ENCODE data around the gene RAB7A. TPM values are rescaled to one million over a fixed set of nuclear protein-coding genes. Genes with fewer than 3 reads are reported as not detected.
"Not testable (repeated sequence)": the region's sequence is repeated elsewhere in the genome, so short reads cannot be mapped to it uniquely, and the experiment has no call there.

Gene RAB7A
- total and polyA plus RNA-seq, 7 donors: 206 to 410 (median 316) TPM

DNA sequence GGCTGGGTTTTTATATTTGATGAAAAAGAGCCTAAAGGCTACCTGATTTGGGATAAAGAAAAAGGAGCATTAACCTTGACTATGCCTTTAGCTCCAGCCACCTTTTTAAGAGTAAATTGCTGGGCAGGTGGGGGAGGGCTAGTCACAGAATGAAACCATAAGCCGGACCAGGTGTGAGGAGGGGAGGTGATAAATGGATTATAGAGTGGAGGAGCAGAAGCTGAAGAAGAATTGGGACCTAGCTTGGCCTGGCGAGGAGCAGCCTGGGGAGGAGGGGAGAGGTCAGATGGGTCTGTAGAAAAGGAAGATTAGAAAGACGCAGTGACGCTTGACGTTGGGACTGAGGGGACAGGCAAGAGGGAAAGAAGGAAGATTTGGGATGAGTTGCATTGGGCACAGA is 107.0 kb downstream of the RAB7A start:
- DNase-seq; H3K9me3 ChIP-seq; ATAC-seq; intact Hi-C loops (cut with DNase I); H3K4me1 ChIP-seq; H3K36me3 ChIP-seq (ENCODE audit: insufficient read depth in 1 of 2, low read depth in 1 of 2); H3K27me3 ChIP-seq (ENCODE audit: insufficient read depth in 3 of 3, low read length in 2 of 3); H3K27ac ChIP-seq; H3K4me3 ChIP-seq: not testable (repeated sequence)
- WGBS, 3 donors: 90 to 92% (median 91%) methylated on average over 5 of the region's 5 CpGs

DNA sequence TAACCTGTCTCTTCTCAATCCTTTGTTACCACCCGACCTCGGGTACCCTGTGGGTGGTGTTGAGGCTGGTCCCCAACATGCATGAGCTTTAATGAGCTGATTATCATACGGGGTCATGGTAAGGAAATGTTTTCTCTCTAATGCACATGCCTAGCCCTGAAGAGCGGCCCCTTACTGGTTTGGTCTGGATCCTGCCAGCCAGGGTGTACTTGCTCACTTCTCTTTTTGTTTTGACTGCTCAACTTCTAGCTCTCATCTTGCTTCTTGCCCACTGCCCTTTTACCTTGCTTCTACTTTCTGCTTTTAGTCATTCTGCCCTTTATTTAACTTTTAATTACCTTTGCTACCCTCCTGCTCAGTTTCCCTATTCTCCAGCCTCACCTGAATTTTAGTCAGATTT is 109.1 kb downstream of the RAB7A start:
- intact Hi-C loops (cut with DNase I): no loop called here

DNA sequence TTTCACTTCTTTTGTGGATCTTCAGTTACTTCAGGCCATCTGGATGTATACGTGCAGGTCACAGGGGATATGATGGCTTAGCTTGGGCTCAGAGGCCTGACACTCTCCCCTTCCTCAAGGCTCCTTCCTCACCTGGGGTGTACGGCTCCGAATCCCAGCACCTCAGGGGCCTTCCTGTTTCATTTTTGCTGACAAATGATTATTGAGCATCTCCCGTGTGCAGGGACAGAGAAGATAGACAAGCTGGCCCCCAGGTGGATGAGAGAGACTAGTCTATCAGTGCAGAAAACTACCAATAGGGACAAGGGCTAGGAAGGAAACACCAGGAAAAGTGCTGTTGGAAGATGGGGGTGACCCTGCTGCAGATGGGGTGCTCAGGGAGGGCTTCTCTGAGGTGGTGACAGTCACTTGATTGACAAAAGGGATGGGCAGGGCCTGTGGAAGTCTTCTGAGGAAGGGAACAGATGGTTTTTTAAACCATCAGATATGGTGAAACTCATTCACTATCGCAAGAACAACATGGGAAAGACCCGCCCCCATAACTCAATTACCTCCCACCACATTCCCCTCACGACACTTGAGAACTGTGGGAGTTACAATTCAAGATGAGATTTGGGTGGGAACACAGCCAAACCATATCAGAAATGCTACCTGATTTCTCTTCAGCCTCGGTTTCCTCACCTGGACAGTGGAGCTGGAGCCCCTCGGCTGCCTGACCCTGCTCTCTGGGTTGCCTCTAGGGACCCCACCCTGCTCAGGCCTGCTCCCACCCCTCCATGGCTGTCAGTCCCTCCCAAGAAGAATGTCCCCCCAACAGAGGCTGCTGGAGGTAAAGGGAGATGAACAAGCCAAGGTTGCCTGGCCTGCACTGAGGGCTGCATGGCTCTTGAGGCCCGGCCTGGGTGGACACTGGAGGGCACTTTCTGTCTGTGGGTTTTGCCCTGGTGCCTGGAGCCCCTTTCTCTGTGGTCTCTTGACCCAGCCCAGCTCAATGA is 116.2 kb downstream of the RAB7A start:
- Histone ChIP-seq H3K27ac (no peak overlapping the region), H3K4me1 (peaks cover 12% of the 10 kb centered on the region), H3K36me3 (ENCODE audit: insufficient read depth in 1 of 2, low read depth in 1 of 2) (no peaks in the 10 kb centered on the region), H3K27me3 (ENCODE audit: insufficient read depth in 3 of 3, low read length in 2 of 3) (no peaks in the 10 kb centered on the region), H3K4me3 (no peak overlapping the region), H3K9me3 (no peaks in the 10 kb centered on the region)
- DNase-seq (no peak), ATAC-seq (no peak)
- TF ChIP-seq, protein P1, sequence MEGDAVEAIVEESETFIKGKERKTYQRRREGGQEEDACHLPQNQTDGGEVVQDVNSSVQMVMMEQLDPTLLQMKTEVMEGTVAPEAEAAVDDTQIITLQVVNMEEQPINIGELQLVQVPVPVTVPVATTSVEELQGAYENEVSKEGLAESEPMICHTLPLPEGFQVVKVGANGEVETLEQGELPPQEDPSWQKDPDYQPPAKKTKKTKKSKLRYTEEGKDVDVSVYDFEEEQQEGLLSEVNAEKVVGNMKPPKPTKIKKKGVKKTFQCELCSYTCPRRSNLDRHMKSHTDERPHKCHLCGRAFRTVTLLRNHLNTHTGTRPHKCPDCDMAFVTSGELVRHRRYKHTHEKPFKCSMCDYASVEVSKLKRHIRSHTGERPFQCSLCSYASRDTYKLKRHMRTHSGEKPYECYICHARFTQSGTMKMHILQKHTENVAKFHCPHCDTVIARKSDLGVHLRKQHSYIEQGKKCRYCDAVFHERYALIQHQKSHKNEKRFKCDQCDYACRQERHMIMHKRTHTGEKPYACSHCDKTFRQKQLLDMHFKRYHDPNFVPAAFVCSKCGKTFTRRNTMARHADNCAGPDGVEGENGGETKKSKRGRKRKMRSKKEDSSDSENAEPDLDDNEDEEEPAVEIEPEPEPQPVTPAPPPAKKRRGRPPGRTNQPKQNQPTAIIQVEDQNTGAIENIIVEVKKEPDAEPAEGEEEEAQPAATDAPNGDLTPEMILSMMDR (IDR thresholded peaks at IDR 0.05): no peak
- intact Hi-C loops (cut with DNase I): no loop called here
- 84 to 90% (median 86%) methylated on average over 10 of the region's 10 CpGs for WGBS, 3 donors

More for the DNA sequence above, 109.1 kb downstream of the RAB7A start:
- no peaks in the 10 kb centered on the region for H3K36me3 ChIP-seq (ENCODE audit: insufficient read depth in 1 of 2, low read depth in 1 of 2)
- H3K27me3 ChIP-seq (ENCODE audit: insufficient read depth in 3 of 3, low read length in 2 of 3): no peaks in the 10 kb centered on the region
- WGBS, 3 donors: 85 to 89% (median 86%) methylated on average over 4 of the region's 4 CpGs
- no peaks in the 10 kb centered on the region for H3K4me1 ChIP-seq
- H3K9me3 ChIP-seq: no peaks in the 10 kb centered on the region
- DNase-seq (no peak), ATAC-seq (no peak)
- no peak overlapping the region for H3K4me3 ChIP-seq
- H3K27ac ChIP-seq: no peak overlapping the region
- TF ChIP-seq, protein P1 (IDR thresholded peaks at IDR 0.05): no peak

DNA sequence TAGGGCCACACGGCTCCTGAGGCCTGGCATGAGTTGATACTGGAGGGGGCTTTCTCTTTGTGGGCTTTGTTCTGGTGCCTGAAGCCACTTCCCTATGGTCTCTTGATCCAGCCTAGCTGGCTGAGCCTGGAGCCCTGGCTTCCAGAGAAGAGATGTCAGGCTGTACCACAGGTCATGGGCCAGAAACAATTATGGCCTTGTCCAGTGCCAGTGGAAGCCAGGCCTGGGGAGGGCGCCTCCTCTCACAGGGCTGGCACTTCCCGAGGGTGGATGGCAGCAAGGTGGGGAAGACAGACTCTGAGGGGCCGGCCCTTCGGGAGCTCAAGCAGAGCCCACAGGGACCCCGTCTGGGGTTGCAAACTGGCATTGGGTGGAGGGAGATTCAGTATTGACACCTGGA is 118.5 kb downstream of the RAB7A start:
- Histone ChIP-seq H3K9me3 (no peaks in the 10 kb centered on the region), H3K4me3 (no peak overlapping the region), H3K4me1 (peaks cover 12% of the 10 kb centered on the region), H3K36me3 (ENCODE audit: insufficient read depth in 1 of 2, low read depth in 1 of 2) (no peaks in the 10 kb centered on the region), H3K27ac (no peak overlapping the region), H3K27me3 (ENCODE audit: insufficient read depth in 3 of 3, low read length in 2 of 3) (no peaks in the 10 kb centered on the region)
- ATAC-seq (no peak), DNase-seq (no peak)
- TF ChIP-seq, protein P1 (IDR thresholded peaks at IDR 0.05): no peak
- intact Hi-C loops (cut with DNase I): no loop called here
- WGBS, 3 donors: 82 to 89% (median 88%) methylated on average over 6 of the region's 6 CpGs

DNA sequence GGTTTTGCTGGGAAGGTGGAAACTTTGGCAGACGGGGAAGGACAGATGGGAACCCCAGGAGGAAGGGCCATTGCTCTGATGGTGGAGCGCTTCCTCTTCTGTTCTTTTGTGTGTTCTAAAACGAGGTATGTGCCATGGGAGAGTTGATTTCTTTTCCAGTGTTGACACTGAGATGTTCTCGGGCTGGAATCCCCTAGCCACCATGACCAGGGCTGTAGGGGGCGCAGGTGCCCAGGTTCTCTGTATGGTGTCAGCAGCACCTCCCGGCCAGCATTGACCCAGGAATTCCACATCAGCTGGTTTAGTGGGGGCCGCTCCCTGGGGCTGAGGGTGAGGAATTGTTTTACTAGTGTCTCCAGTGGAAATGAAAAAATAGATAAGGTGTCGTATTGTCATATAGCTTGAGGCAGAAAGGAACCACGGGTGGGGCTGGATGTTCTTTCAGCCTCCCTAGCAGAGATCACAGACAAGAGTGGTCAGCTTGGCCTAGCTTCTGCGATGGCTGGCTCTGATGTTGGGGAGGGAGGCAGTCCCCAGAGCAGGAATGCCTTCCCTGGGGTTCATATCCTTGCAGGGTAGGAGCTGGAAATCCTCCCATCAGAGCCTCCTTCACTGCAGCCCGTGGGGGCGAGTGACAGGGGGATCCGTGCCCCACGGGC is 119.3 kb downstream of the RAB7A start:
- H3K27ac ChIP-seq: peak overlapping the region; percentile 81

More for the DNA sequence above, 119.3 kb downstream of the RAB7A start:
- H3K36me3 ChIP-seq (ENCODE audit: insufficient read depth in 1 of 2, low read depth in 1 of 2): no peaks in the 10 kb centered on the region
- peaks cover 12% of the 10 kb centered on the region for H3K4me1 ChIP-seq
- H3K27me3 ChIP-seq (ENCODE audit: insufficient read depth in 3 of 3, low read length in 2 of 3): no peaks in the 10 kb centered on the region
- TF ChIP-seq, protein P1 (IDR thresholded peaks at IDR 0.05): no peak
- no peak for DNase-seq
- peak overlapping the region; percentile 66 for H3K4me3 ChIP-seq
- intact Hi-C loops (cut with DNase I): loop anchor here (1.0 to 5.0 kb wide), 3 partner anchors 34 to 168 kb away; partner anchors contain the start of gene ACAD9 (in 1 of the 2)
- ATAC-seq: peak in 2 of 4 donors; percentile 2 to 11
- H3K9me3 ChIP-seq: no peaks in the 10 kb centered on the region
- 38 to 41% (median 39%) methylated on average over 14 of the region's 14 CpGs for WGBS, 3 donors

Measured in psoas muscle (tissue), 8 donors.